Thyroid gland (tissue), 4 donors: ENCODE data around the gene PALLD. TPM values are rescaled to one million over a fixed set of nuclear protein-coding genes. Genes with fewer than 3 reads are reported as not detected.
A peak's percentile ranks its signal among the peaks of the same experiment; 100 is the strongest.

Experiments used
- DNase-seq, 2 donors: peaks; one replicate each; pipeline ENCODE4 v3.0.0-alpha.2; 2019
- H3K27ac ChIP-seq, 3 donors: fragments of 200-600 bp; sonication (generic); 1 replicate in 2 of 3; 2 replicates in 1 of 3; pipeline ENCODE4 v1.5.1; 2016 to 2019; ENCODE audit warnings: mild to moderate bottlenecking in 1 of 3, moderate library complexity in 1 of 3
- H3K27me3 ChIP-seq: fragments of 200-600 bp; sonication (generic); one replicate; pipeline ENCODE4 v1.5.1; 2019
- H3K36me3 ChIP-seq, 2 donors: fragments of 200-600 bp; sonication (generic); one replicate each; pipeline ENCODE4 v1.5.1; 2016 to 2019
- H3K4me1 ChIP-seq, 2 donors: fragments of 200-600 bp; sonication (generic); one replicate each; pipeline ENCODE4 v1.5.1; 2017 to 2019
- H3K4me3 ChIP-seq, 3 donors: fragments of 200-600 bp; sonication (generic); replicated peaks in 1 of 3; 1 replicate in 2 of 3; 2 replicates in 1 of 3; pipeline ENCODE4 v1.5.1; 2016; ENCODE audit warnings: mild to moderate bottlenecking in 1 of 3
- H3K9me3 ChIP-seq: fragments of 200-600 bp; sonication (generic); one replicate; pipeline ENCODE4 v1.5.1; 2017
- POLR2A ChIP-seq, 2 donors: fragments of 450-650 bp; IDR thresholded peaks; one replicate each; pipeline ENCODE4 v1.6.1; 2017; ENCODE audit warnings: antibody characterized with exemption in 2 of 2, mild to moderate bottlenecking in 2 of 2, moderate library complexity in 1 of 2
- WGBS, 2 donors: methylation state at CpG; one replicate each; pipeline ENCODE4 v1.1.5; 2017; 5-methylcytosine and 5-hydroxymethylcytosine counted together
- intact Hi-C: fragments of 100-400 bp; cut with DNase I; formaldehyde crosslinking; loops from one replicate; pipeline ENCODE4 v1.15.1; 2023
- total RNA-seq, 4 donors: library from RNA; depleted of rRNA; stranded (reverse); fragments of >200 nt; gene quantifications; one replicate each; pipeline ENCODE4 v1.2.3, GENCODE V29; 2016
- TF ChIP-seq, protein P1 (sequence below), 6 experiments: fragments of 200-600 bp in 3 of 6; fragments of 450-650 bp in 3 of 6; sonication (generic) in 3 of 6; IDR thresholded peaks; one replicate each; pipeline ENCODE4 v1.5.1; 2016 to 2019; ENCODE audit warnings: antibody characterized with exemption in 6 of 6, mild to moderate bottlenecking in 2 of 6, inconsistent platforms in 1 of 6, moderate library complexity in 1 of 6

Gene PALLD
- total RNA-seq, 4 donors from 2014 or later: 152 to 311 (median 226) TPM

DNA sequence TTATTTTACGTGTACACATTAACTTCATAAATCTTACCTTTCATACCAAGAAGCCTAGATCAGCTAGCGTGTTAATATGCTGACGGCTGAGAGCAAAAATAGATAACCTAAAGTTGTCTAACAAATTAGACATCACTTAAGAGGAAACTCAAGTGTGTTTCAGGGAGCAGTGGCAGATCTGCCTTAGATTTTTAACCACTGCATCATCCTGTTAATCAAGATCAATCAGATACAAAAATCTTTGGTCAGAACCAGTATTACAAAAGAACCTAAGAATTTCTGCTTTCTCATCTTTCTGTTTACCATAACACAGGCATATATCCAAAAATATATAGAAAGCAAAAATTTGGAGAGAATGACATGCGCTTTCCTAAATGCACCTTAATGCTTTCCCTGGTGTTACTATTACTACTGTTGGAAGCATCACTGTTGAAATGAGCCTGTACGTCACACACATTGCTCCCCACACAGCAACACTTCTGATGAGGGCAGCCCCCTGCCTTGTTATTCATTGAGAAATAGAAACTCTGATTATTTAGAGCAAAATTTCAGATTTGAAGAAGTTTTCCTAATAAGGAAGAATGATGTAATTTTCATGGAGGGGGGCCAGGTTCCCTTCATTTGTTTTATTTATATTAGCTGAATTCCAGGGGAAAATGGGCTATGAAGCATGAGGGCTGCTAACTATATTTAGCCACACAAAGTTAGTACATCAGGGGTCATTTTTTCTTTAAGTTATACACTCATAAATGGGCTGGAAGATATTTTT, 360.9 kb downstream of the PALLD start:
- DNase-seq: no peak

GRCh38 chr4:168859100-168859499, 362.2 kb downstream of the PALLD start:
- Histone ChIP-seq H3K27me3 (no peaks in the 10 kb centered on the region), H3K4me1 (peaks cover 34% of the 10 kb centered on the region in 2 donors), H3K9me3 (no peaks in the 10 kb centered on the region), H3K27ac (peak overlapping the region; percentile 40 to 76 (median 46)), H3K4me3 (no peak overlapping the region), H3K36me3 (no peaks in the 10 kb centered on the region)
- TF ChIP-seq, protein P1, sequence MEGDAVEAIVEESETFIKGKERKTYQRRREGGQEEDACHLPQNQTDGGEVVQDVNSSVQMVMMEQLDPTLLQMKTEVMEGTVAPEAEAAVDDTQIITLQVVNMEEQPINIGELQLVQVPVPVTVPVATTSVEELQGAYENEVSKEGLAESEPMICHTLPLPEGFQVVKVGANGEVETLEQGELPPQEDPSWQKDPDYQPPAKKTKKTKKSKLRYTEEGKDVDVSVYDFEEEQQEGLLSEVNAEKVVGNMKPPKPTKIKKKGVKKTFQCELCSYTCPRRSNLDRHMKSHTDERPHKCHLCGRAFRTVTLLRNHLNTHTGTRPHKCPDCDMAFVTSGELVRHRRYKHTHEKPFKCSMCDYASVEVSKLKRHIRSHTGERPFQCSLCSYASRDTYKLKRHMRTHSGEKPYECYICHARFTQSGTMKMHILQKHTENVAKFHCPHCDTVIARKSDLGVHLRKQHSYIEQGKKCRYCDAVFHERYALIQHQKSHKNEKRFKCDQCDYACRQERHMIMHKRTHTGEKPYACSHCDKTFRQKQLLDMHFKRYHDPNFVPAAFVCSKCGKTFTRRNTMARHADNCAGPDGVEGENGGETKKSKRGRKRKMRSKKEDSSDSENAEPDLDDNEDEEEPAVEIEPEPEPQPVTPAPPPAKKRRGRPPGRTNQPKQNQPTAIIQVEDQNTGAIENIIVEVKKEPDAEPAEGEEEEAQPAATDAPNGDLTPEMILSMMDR (IDR thresholded peaks at IDR 0.05): no peak
- no peak for TF ChIP-seq POLR2A (IDR thresholded peaks at IDR 0.05)
- DNase-seq: no peak
- intact Hi-C loops: no loop called here
- 88 to 95% methylated on average over 7 of the region's 7 CpGs for WGBS, 2 donors

More for the DNA sequence above, 360.9 kb downstream of the PALLD start:
- no peaks in the 10 kb centered on the region for H3K27me3 ChIP-seq
- H3K36me3 ChIP-seq: no peaks in the 10 kb centered on the region
- TF ChIP-seq, protein P1 (IDR thresholded peaks at IDR 0.05): no peak
- no peak for TF ChIP-seq POLR2A (IDR thresholded peaks at IDR 0.05)
- H3K4me1 ChIP-seq: peaks cover 34 to 38% of the 10 kb centered on the region in 2 donors
- H3K4me3 ChIP-seq: no peak overlapping the region
- intact Hi-C loops: no loop called here
- no peaks in the 10 kb centered on the region for H3K9me3 ChIP-seq
- WGBS, 2 donors: 88 to 90% methylated on average over 5 of the region's 5 CpGs
- peak overlapping the region; percentile 66 to 76 (median 73) for H3K27ac ChIP-seq

GRCh38 chr4:168859888-168860694, 363.2 kb downstream of the PALLD start:
- 85 to 89% methylated on average over 9 of the region's 9 CpGs for WGBS, 2 donors
- Histone ChIP-seq H3K4me3 (no peak overlapping the region), H3K9me3 (no peaks in the 10 kb centered on the region), H3K27me3 (no peaks in the 10 kb centered on the region), H3K27ac (peak overlapping the region; percentile 46 to 76 (median 54)), H3K36me3 (no peaks in the 10 kb centered on the region), H3K4me1 (peaks cover 35 to 40% of the 10 kb centered on the region in 2 donors)
- intact Hi-C loops: no loop called here
- peak; percentile 48 to 61 for DNase-seq
- TF ChIP-seq, protein P1 (IDR thresholded peaks at IDR 0.05): no peak
- no peak for TF ChIP-seq POLR2A (IDR thresholded peaks at IDR 0.05)

DNA sequence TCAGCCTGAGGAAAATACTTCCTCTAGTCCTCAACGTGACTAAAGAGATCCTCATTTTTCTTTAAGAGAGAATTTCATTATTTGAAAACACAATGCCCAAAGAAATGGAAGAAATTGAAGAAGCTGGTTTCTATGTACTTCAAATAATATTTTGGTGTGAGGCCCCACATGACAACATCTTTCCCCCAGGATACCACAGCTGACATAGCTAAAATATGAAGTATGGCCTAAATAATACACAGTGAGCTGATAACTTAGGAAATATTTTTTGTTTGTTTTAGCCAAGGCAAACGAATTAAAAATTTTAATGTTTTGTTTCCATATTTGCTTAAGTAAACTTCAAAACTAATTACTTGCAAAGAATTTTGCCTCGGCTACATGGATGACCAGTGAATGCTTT, 364.0 kb downstream of the PALLD start:
- H3K27ac ChIP-seq: peak overlapping the region; percentile 46 to 76 (median 54)
- H3K9me3 ChIP-seq: no peaks in the 10 kb centered on the region
- no peak for TF ChIP-seq POLR2A (IDR thresholded peaks at IDR 0.05)
- TF ChIP-seq, protein P1 (IDR thresholded peaks at IDR 0.05): no peak
- intact Hi-C loops: no loop called here
- no peak for DNase-seq
- H3K36me3 ChIP-seq: no peaks in the 10 kb centered on the region
- no peak overlapping the region for H3K4me3 ChIP-seq
- peaks cover 42% of the 10 kb centered on the region in 2 donors for H3K4me1 ChIP-seq
- WGBS, 2 donors: 67 to 73% methylated on average over 3 of the region's 3 CpGs
- H3K27me3 ChIP-seq: no peaks in the 10 kb centered on the region
